Left cardiac atrium (tissue), 2 donors: ENCODE data around the gene FBXL7. TPM values are rescaled to one million over a fixed set of nuclear protein-coding genes. Genes with fewer than 3 reads are reported as not detected.

ENCODE experiments used
- microRNA-seq, 2 donors: library from miRNA; unstranded; fragments of <30 nt; microRNA quantifications; one replicate each; pipeline ENCODE4 v1.2.0, GENCODE V29; 2020
- total RNA-seq, 2 donors: library from RNA; stranded (reverse); fragmentation: NEBNext Ultra II Directional; extraction: Animal tissue kit (Norgen Biotek cat#: 25700); gene quantifications; one replicate each; pipeline ENCODE4 v1.2.1, GENCODE V29; 2021
- donor health status: DM: no; HTN: yes; CAD: no; lungs with severe emphysema.
- donor health status: DM: yes; HTN: yes; CAD: no.

The FBXL7 gene
- total RNA-seq, 2 donors from 2014 or later: 18.1 to 19.8 TPM

Small RNAs within 50 kb of the gene (microRNA-seq; reads per million reads assigned to microRNA genes)
- gene MIR887: 104 to 159 reads per million in 2 donors
